Stimulated activated naive CD8-positive, alpha-beta T cell treated with anti-CD3 and anti-CD28 coated beads, Interleukin-15, Interleukin-2, amounts not matched to agents 100 ng/mL and 50 ng/mL, for 24 hours (primary cell): Measurements from ENCODE around the gene LRRC36.
A peak's percentile ranks its signal among the peaks of the same experiment; 100 is the strongest.

Experiments used
- H3K27ac Mint-ChIP-seq: one replicate; pipeline ENCODE4 v1.8.0; 2021; ENCODE audit warnings: mild to moderate bottlenecking, mixed read lengths
- H3K27me3 Mint-ChIP-seq: one replicate; pipeline ENCODE4 v1.8.0; 2021; ENCODE audit warnings: mixed read lengths
- H3K36me3 Mint-ChIP-seq: one replicate; pipeline ENCODE4 v1.8.0; 2021; ENCODE audit warnings: low read depth, mixed read lengths
- H3K4me1 Mint-ChIP-seq: one replicate; pipeline ENCODE4 v1.8.0; 2021; ENCODE audit warnings: low read depth, mixed read lengths
- H3K4me3 Mint-ChIP-seq: one replicate; pipeline ENCODE4 v1.8.0; 2021; ENCODE audit warnings: mild to moderate bottlenecking, mixed read lengths
- H3K9me3 Mint-ChIP-seq: one replicate; pipeline ENCODE4 v1.8.0; 2021; ENCODE audit warnings: mixed read lengths

Gene LRRC36

GRCh38 chr16:67425580-67425979, 99.0 kb downstream of the LRRC36 start:
- Mint-ChIP-seq H3K27me3 (peaks cover 42% of the 10 kb centered on the region), H3K36me3 (no peaks in the 10 kb centered on the region), H3K27ac (no peak overlapping the region), H3K4me3 (no peak overlapping the region), H3K9me3 (no peaks in the 10 kb centered on the region), H3K4me1 (peaks cover 4% of the 10 kb centered on the region)

- no peak overlapping the region for H3K4me3 Mint-ChIP-seq
- H3K4me1 Mint-ChIP-seq: peaks cover 4% of the 10 kb centered on the region
- no peaks in the 10 kb centered on the region for H3K9me3 Mint-ChIP-seq
- H3K27me3 Mint-ChIP-seq: peaks cover 42% of the 10 kb centered on the region
- H3K27ac Mint-ChIP-seq: no peak overlapping the region
- no peaks in the 10 kb centered on the region for H3K36me3 Mint-ChIP-seq
Observed at GRCh38 chr16:67426022-67426421, 99.4 kb downstream of the LRRC36 start.

DNA sequence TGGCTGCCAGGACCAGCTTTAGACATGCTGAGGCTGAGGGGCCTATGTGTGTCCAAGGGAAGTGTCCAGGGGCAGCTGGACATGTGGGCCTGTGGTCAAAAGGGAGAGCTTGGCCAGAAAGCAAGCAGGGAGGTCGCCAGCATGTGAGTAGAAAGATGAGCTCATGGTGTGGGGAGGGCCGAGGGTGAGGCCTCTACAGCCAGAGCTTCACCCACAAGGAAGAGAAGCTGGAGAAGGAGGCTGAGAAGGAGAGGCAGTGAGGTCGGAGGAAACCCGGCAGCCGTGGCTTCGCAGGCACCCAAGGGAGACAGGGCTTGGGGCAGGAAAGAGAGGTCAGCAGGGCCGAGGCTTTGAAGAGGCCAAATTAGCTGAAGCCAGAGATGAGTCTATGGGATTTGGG, 100.3 kb downstream of the LRRC36 start:
- peaks cover 4% of the 10 kb centered on the region for H3K4me1 Mint-ChIP-seq
- no peak overlapping the region for H3K4me3 Mint-ChIP-seq
- H3K9me3 Mint-ChIP-seq: no peaks in the 10 kb centered on the region
- H3K27me3 Mint-ChIP-seq: peaks cover 48% of the 10 kb centered on the region
- H3K36me3 Mint-ChIP-seq: no peaks in the 10 kb centered on the region
- H3K27ac Mint-ChIP-seq: no peak overlapping the region

- Mint-ChIP-seq H3K27ac (no peak overlapping the region), H3K4me3 (no peak overlapping the region), H3K27me3 (peaks cover 54% of the 10 kb centered on the region), H3K4me1 (peaks cover 4% of the 10 kb centered on the region), H3K9me3 (no peaks in the 10 kb centered on the region), H3K36me3 (no peaks in the 10 kb centered on the region)
Observed at GRCh38 chr16:67428146-67428731, 101.6 kb downstream of the LRRC36 start.

DNA sequence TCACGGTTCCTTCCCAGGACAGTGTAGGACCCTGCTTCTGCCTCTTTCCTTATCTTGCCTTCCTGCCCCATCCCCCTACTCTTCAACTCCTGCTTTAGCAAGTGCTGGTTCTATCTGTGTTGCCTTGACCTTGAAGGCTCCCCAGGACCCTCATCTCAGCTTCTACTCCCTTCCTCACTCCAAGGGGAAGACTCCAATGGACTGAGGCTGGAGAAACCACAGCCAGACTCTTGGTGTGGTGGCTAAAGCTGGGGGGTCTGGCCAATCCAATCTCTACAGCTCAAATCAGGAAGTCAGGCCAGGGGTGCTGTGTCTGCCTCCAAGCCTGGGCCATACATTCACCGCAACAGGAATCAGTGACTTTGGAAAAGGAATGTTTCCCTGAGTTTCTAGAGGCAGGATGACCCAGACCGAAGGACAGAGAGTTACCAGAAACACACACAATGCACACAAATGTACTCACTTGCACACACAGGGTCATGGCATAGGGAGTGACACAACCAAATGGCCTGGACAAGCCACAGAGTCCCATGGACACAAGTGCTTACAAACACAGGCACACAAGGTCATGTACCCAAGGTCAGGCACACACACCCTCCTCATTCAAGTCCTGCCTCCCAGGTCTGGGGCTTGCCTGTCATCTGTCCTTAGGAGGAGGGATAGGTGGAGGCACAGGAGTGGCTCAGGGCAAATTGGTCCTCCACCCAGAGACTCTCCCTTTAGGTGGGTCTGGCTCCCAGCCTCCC, 102.6 kb downstream of the LRRC36 start:
- H3K36me3 Mint-ChIP-seq: no peaks in the 10 kb centered on the region
- H3K9me3 Mint-ChIP-seq: no peaks in the 10 kb centered on the region
- H3K27ac Mint-ChIP-seq: no peak overlapping the region
- H3K27me3 Mint-ChIP-seq: peaks cover 47% of the 10 kb centered on the region
- peaks cover 4% of the 10 kb centered on the region for H3K4me1 Mint-ChIP-seq
- peak overlapping the region; percentile 32 for H3K4me3 Mint-ChIP-seq

- Mint-ChIP-seq H3K9me3 (no peaks in the 10 kb centered on the region), H3K27me3 (peaks cover 45% of the 10 kb centered on the region), H3K27ac (peak overlapping the region; percentile 58), H3K4me3 (peak overlapping the region; percentile 78), H3K36me3 (no peaks in the 10 kb centered on the region), H3K4me1 (peaks cover 4% of the 10 kb centered on the region)
Observed at GRCh38 chr16:67429799-67430503, 103.3 kb downstream of the LRRC36 start.

DNA sequence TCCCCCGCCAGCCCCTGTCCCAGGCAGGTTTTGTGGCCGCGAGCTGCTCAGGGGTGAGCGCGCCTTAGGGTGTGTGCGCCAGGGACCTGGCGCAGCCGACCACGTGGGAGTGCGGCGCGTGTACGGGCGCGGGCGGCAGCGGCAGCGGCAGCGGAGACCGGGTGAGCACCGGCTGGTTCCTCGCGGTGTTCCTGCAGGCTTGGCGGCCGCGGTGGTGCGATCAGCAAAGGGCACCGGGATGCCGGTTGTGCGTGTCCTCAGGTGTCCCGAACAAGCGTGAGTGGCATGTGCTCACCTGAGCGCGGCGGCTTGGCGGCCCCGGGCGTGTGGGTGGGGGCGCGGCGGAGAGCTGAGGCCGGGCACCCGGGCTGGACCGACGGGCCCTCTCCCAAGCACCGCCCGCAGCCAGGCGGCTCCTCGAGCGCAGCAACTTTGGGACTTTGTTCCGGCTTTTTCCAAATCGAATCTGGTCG, 103.9 kb downstream of the LRRC36 start:
- Mint-ChIP-seq H3K4me3 (peak overlapping the region; percentile 78), H3K27ac (peak overlapping the region; percentile 58), H3K27me3 (peaks cover 40% of the 10 kb centered on the region), H3K36me3 (no peaks in the 10 kb centered on the region), H3K4me1 (peaks cover 4% of the 10 kb centered on the region), H3K9me3 (no peaks in the 10 kb centered on the region)

GRCh38 chr16:67430977-67431774, 104.6 kb downstream of the LRRC36 start, which contains the start of gene HSD11B2:
Gene HSD11B2, plus strand, starts transcription at chr16:67431121. Its CDS starts 128 bp downstream, at chr16:67431249.
- no peaks in the 10 kb centered on the region for H3K36me3 Mint-ChIP-seq
- peaks cover 4% of the 10 kb centered on the region for H3K4me1 Mint-ChIP-seq
- peak within 1 kb of the TSS; percentile 58 for H3K27ac Mint-ChIP-seq
- H3K4me3 Mint-ChIP-seq: peak within 1 kb of the TSS; percentile 78
- H3K9me3 Mint-ChIP-seq: no peaks in the 10 kb centered on the region
- peaks cover 40% of the 10 kb centered on the region for H3K27me3 Mint-ChIP-seq

DNA sequence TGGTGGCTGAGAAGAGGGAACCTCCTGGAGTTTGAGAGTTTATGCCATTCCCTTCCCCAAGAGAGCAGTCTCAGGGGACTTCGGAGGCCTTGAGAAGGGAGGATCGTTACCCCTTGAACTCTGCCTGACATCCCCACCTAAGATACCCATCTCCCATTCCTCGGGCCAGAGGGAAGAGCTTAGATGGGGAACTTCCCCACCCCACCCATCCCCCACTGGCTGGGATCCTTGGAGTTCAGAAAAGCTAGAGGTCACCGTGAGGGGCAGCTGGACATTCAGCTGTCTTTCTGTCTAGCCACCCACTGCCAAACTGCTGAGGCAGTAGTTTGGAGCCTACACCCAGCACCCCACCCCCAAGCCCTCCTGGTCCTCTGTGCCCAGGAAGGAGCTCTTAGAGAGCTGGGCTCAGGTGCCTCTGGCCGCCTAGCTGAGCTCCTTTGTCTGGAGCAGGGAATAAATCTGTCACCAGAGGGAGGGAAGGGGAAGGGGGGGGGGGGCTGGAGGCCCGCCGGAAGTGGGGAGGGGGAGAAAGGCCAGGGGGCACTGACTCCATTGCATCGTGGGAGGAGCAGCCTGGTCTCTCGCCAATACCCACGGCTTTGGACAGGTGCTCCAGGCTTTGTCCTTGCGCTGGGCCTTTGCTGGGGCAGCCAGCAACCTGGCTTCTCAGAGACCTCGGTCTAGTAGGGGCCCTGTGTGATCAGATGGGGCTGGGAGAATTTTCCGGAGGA, 105.3 kb downstream of the LRRC36 start:
- Mint-ChIP-seq H3K27ac (no peak overlapping the region), H3K9me3 (no peaks in the 10 kb centered on the region), H3K4me1 (peaks cover 4% of the 10 kb centered on the region)

DNA sequence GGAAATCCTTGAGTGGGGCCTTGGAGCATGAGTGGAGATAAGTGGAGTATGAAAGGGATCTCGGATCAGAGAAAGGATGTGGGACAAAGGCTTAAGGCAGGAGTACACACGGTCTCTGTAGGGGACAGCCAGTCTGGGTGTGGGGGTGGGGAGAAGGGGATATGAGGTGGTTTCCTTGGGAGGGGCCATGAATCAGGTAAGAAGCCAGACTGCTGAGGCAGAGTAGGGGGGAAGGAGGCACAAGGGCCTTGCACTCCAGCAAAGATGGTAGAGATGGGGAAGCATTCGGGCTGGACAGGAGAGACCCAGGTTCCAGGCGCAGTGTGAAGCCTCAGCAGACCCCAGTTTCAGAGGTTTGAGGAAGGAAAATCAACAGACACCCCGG, 105.9 kb downstream of the LRRC36 start:
- H3K36me3 Mint-ChIP-seq: no peaks in the 10 kb centered on the region
- no peaks in the 10 kb centered on the region for H3K9me3 Mint-ChIP-seq
- peaks cover 29% of the 10 kb centered on the region for H3K27me3 Mint-ChIP-seq
- no peak overlapping the region for H3K4me3 Mint-ChIP-seq
- peaks cover 5% of the 10 kb centered on the region for H3K4me1 Mint-ChIP-seq
- H3K27ac Mint-ChIP-seq: no peak overlapping the region

More for the DNA sequence above, 105.3 kb downstream of the LRRC36 start:
- Mint-ChIP-seq H3K4me3 (peak overlapping the region; percentile 57), H3K27me3 (peaks cover 34% of the 10 kb centered on the region), H3K36me3 (no peaks in the 10 kb centered on the region)

- Mint-ChIP-seq H3K4me3 (no peak overlapping the region), H3K27ac (no peak overlapping the region), H3K27me3 (peaks cover 29% of the 10 kb centered on the region), H3K9me3 (no peaks in the 10 kb centered on the region), H3K36me3 (peaks cover 4% of the 10 kb centered on the region), H3K4me1 (peaks cover 9% of the 10 kb centered on the region)
Observed at GRCh38 chr16:67433131-67433719, 106.6 kb downstream of the LRRC36 start.
